ENCODE data around the gene ZNF260. TPM values are rescaled to one million over a fixed set of nuclear protein-coding genes. Genes with fewer than 3 reads are reported as not detected.
"Not testable (repeated sequence)": the region's sequence is repeated elsewhere in the genome, so short reads cannot be mapped to it uniquely, and the experiment has no call there.

ZNF260 gene
- total and polyA plus RNA-seq, 8 donors: 1.7 to 19.8 (median 3.8) TPM

GRCh38 chr19:36497001-36497400 lies 31.1 kb downstream of the ZNF260 start:
- Histone ChIP-seq H3K27me3 (no peaks in the 10 kb centered on the region), H3K27ac (no peak overlapping the region), H3K4me3 (no peak overlapping the region), H3K36me3 (no peaks in the 10 kb centered on the region), H3K9me3 (peaks cover 16 to 85% (median 59%) of the 10 kb centered on the region in 4 donors), H3K4me1 (no peaks in the 10 kb centered on the region)
- intact Hi-C loops (cut with DNase I; ENCODE audit: low total_unique reads): no loop called here
- 88 to 91% (median 90%) methylated on average over 17 of the region's 17 CpGs for WGBS, 5 donors
- TF ChIP-seq EP300 (IDR thresholded peaks at IDR 0.05) (no peak), POLR2AphosphoS5 (IDR thresholded peaks at IDR 0.05) (no peak), POLR2A (IDR thresholded peaks at IDR 0.05) (no peak)
- TF ChIP-seq, protein P1, sequence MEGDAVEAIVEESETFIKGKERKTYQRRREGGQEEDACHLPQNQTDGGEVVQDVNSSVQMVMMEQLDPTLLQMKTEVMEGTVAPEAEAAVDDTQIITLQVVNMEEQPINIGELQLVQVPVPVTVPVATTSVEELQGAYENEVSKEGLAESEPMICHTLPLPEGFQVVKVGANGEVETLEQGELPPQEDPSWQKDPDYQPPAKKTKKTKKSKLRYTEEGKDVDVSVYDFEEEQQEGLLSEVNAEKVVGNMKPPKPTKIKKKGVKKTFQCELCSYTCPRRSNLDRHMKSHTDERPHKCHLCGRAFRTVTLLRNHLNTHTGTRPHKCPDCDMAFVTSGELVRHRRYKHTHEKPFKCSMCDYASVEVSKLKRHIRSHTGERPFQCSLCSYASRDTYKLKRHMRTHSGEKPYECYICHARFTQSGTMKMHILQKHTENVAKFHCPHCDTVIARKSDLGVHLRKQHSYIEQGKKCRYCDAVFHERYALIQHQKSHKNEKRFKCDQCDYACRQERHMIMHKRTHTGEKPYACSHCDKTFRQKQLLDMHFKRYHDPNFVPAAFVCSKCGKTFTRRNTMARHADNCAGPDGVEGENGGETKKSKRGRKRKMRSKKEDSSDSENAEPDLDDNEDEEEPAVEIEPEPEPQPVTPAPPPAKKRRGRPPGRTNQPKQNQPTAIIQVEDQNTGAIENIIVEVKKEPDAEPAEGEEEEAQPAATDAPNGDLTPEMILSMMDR (IDR thresholded peaks at IDR 0.05): no peak
- DNase-seq: no peak

- Histone ChIP-seq H3K4me1 (peaks cover 0 to 17% (median 11%) of the 10 kb centered on the region in 4 donors), H3K9me3 (peaks cover 0 to 48% (median 24%) of the 10 kb centered on the region in 4 donors)
- H3K27me3 ChIP-seq; H3K36me3 ChIP-seq; H3K4me3 ChIP-seq; H3K27ac ChIP-seq; intact Hi-C loops (cut with DNase I; ENCODE audit: low total_unique reads): not testable (repeated sequence)
- peak; percentile 32 to 62 for DNase-seq
- TF ChIP-seq, protein P1 (IDR thresholded peaks at IDR 0.05): peak in 4 of 7 experiments; percentile 22 to 42 (median 38)
- WGBS, 5 donors: 62 to 68% (median 66%) methylated on average over 18 of the region's 18 CpGs
Observed at GRCh38 chr19:36492689-36493453, 35.2 kb downstream of the ZNF260 start.

DNA sequence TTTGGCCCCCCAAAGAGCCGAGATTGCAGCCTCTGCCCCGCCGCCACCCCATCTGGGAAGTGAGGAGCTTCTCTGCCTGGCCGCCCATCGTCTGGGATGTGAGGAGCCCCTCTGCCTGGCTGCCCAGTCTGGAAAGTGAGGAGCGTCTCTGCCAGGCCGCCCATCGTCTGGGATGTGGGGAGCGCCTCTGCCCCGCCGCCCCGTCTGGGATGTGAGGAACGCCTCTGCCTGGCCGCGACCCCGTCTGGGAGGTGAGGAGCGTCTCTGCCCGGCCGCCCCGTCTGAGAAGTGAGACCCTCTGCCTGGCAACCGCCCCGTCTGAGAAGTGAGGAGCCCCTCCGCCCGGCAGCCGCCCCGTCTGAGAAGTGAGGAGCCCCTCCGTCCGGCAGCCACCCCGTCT lies 37.2 kb downstream of the ZNF260 start:
- H3K27me3 ChIP-seq; H3K36me3 ChIP-seq; DNase-seq; intact Hi-C loops (cut with DNase I; ENCODE audit: low total_unique reads): not testable (repeated sequence)
- WGBS, 5 donors: 92 to 97% (median 93%) methylated on average over 3 to 29 of the region's 29 CpGs
- peak overlapping the region in 1 of 4 donors; percentile 16 for H3K4me3 ChIP-seq
- peaks cover 0 to 22% (median 15%) of the 10 kb centered on the region in 4 donors for H3K4me1 ChIP-seq
- peak overlapping the region in 1 of 5 donors; percentile 97 for H3K27ac ChIP-seq
- H3K9me3 ChIP-seq: peaks cover 0 to 28% (median 6%) of the 10 kb centered on the region in 4 donors

DNA sequence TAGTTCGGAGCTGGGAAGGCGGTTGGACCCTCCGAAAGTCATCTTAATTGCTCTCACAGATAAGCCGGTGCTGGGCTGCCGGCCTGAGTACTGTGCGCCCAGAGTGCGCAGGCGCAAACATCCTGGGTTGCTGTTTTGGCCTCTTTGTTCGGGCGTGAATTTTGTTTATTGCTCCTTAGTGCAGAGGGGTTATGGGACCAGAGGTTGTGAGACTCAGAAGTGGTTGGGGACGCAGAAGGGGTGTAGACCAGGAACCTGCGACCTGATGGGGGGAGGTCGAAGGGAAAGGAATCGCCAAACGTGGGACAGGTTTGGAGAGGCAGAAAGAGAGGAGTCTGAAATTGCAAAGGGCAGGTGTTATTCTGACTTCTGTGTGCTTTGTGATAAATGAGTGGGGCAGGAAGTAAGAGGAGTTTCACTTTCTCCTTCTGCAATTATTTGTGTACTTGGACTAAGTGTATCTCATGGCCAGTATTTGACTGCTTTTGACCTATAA lies 38.1 kb downstream of the ZNF260 start:
- Histone ChIP-seq H3K9me3 (peaks cover 0 to 26% (median 5%) of the 10 kb centered on the region in 4 donors), H3K27ac (peak overlapping the region; percentile 86 to 97 (median 94)), H3K27me3 (no peaks in the 10 kb centered on the region), H3K4me1 (peaks cover 0 to 22% (median 15%) of the 10 kb centered on the region in 4 donors), H3K4me3 (peak overlapping the region; percentile 62 to 87 (median 74)), H3K36me3 (peaks cover 0 to 11% (median 5%) of the 10 kb centered on the region in 4 donors)
- DNase-seq: peak; percentile 76 to 96
- intact Hi-C loops (cut with DNase I; ENCODE audit: low total_unique reads): no loop called here
- 1 to 3% (median 2%) methylated on average over 15 of the region's 15 CpGs for WGBS, 5 donors
- TF ChIP-seq, protein P1 (IDR thresholded peaks at IDR 0.05): no peak
- no peak for TF ChIP-seq POLR2A (IDR thresholded peaks at IDR 0.05)
- no peak for TF ChIP-seq EP300 (IDR thresholded peaks at IDR 0.05)
- TF ChIP-seq POLR2AphosphoS5 (IDR thresholded peaks at IDR 0.05): no peak
